Measurements from ENCODE around the gene CTNNA3.

CTNNA3 gene

GRCh38 chr10:67088036-67088435 lies 608.0 kb downstream of the CTNNA3 start:
- ChIA-PET CTCF (no interaction called here), POLR2A (no interaction called here)
- Histone ChIP-seq H3K4me3 (ENCODE audit: low read depth, low read length) (no peak overlapping the region), H3K27ac (ENCODE audit: extremely low read depth, low read depth, low read length) (no peak overlapping the region), H3K9me3 (ENCODE audit: control insufficient read depth, insufficient read depth, low read depth, low read length) (no peaks in the 10 kb centered on the region), H3K4me1 (ENCODE audit: control insufficient read depth, insufficient read depth, low read length) (peaks cover 17% of the 10 kb centered on the region), H3K36me3 (ENCODE audit: control insufficient read depth in 2 of 2, insufficient read depth in 1 of 2, low read length in 2 of 2) (no peaks in the 10 kb centered on the region)
- TF ChIP-seq GLI2 (tag by site-specific recombination; IDR thresholded peaks at IDR 0.05; ENCODE audit: borderline replicate concordance, low read depth) (no peak), ZNF76 (tag by site-specific recombination; IDR thresholded peaks at IDR 0.05; ENCODE audit: borderline replicate concordance, low read depth) (no peak), ATF2 (tag by site-specific recombination; IDR thresholded peaks at IDR 0.05; ENCODE audit: low read depth) (no peak), SALL2 (tag by site-specific recombination; IDR thresholded peaks at IDR 0.05; ENCODE audit: borderline replicate concordance) (no peak), SCRT2 (tag by site-specific recombination; IDR thresholded peaks at IDR 0.05) (no peak), MEIS1 (CRISPR knock-in tag; IDR thresholded peaks at IDR 0.05; ENCODE audit: borderline replicate concordance) (no peak), SP2 (tag by site-specific recombination; IDR thresholded peaks at IDR 0.05) (no peak)

- Histone ChIP-seq H3K4me3 (ENCODE audit: low read depth, low read length) (no peak overlapping the region), H3K27ac (ENCODE audit: extremely low read depth, low read depth, low read length) (no peak overlapping the region), H3K36me3 (ENCODE audit: control insufficient read depth in 2 of 2, insufficient read depth in 1 of 2, low read length in 2 of 2) (no peaks in the 10 kb centered on the region), H3K9me3 (ENCODE audit: control insufficient read depth, insufficient read depth, low read depth, low read length) (no peaks in the 10 kb centered on the region), H3K4me1 (ENCODE audit: control insufficient read depth, insufficient read depth, low read length) (peaks cover 17% of the 10 kb centered on the region)
- ChIA-PET CTCF (no interaction called here), POLR2A (no interaction called here)
- TF ChIP-seq KLF16 (tag by site-specific recombination; IDR thresholded peaks at IDR 0.05) (no peak), PRDM4 (tag by site-specific recombination; IDR thresholded peaks at IDR 0.05) (no peak), ZNF76 (tag by site-specific recombination; IDR thresholded peaks at IDR 0.05; ENCODE audit: borderline replicate concordance, low read depth) (no peak), WT1 (tag by site-specific recombination; IDR thresholded peaks at IDR 0.05) (no peak), ZBTB6 (tag by site-specific recombination; IDR thresholded peaks at IDR 0.05) (no peak), ZNF138 (tag by site-specific recombination; IDR thresholded peaks at IDR 0.05; ENCODE audit: borderline replicate concordance) (no peak), ZNF830 (tag by site-specific recombination; IDR thresholded peaks at IDR 0.05; ENCODE audit: low read depth) (no peak), ZNF654 (tag by site-specific recombination; IDR thresholded peaks at IDR 0.05; ENCODE audit: low read depth) (no peak), KLF8 (tag by site-specific recombination; IDR thresholded peaks at IDR 0.05) (no peak), ZNF23 (tag by site-specific recombination; IDR thresholded peaks at IDR 0.05; ENCODE audit: borderline replicate concordance) (no peak), ZEB2 (tag by site-specific recombination; IDR thresholded peaks at IDR 0.05) (no peak), ZNF629 (tag by site-specific recombination; IDR thresholded peaks at IDR 0.05) (no peak), ZNF19 (tag by site-specific recombination; IDR thresholded peaks at IDR 0.05; ENCODE audit: low read depth) (no peak), PATZ1 (tag by site-specific recombination; IDR thresholded peaks at IDR 0.05) (no peak), ZNF626 (tag by site-specific recombination; IDR thresholded peaks at IDR 0.05) (no peak), ZBTB7A (tag by site-specific recombination; IDR thresholded peaks at IDR 0.05; ENCODE audit: low read depth) (no peak), ZNF366 (tag by site-specific recombination; conservative IDR thresholded peaks at IDR 0.05) (no peak), ZNF580 (tag by site-specific recombination; IDR thresholded peaks at IDR 0.05) (no peak)
Measured at GRCh38 chr10:67087135-67087425, 608.9 kb downstream of the CTNNA3 start.
